Measurements from ENCODE around the gene PLTP. TPM values are rescaled to one million over a fixed set of nuclear protein-coding genes. Genes with fewer than 3 reads are reported as not detected.

PLTP gene
- total and polyA plus RNA-seq, 2 experiments from 2014 or later = 108 to 160 TPM

DNA sequence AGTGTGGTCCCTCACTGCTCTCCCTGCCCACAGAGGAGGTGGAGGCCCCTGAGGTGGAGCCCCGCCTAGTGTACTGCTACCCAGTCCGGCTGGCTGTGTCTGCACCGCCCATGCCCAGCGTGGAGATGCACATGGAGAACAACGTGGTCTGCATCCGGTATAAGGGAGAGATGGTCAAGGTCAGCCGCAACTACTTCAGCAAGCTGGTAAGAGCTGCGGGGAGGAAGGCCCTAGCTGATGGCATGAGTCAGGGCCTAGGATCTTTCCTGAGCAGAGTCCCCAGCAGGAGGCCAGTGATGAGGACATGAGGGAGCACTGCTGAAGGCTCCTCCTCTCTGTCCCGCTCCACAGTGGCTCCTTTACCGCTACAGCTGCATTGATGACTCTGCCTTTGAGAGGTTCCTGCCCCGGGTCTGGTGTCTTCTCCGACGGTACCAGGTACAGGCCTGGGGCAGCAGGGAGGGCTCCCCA is 33.8 kb upstream of the PLTP start:
- Mint-ChIP-seq H3K4me1 (no peaks in the 10 kb centered on the region), H3K27me3 (ENCODE audit: insufficient read depth, low read depth, poor library complexity) (peaks cover under 1% of the 10 kb centered on the region), H3K9me3 (no peaks in the 10 kb centered on the region), H3K4me3 (no peak overlapping the region), H3K27ac (no peak overlapping the region), H3K36me3 (ENCODE audit: low read depth) (peaks cover 52% of the 10 kb centered on the region)
- H3K27ac ChIP-seq (ENCODE audit: low read depth) = no peak overlapping the region
- H3F3A ChIP-seq (replicated peaks; ENCODE audit: low read depth) = peaks cover 4% of the 10 kb centered on the region; the same call in 1 of the 2 replicates
- H3K4me2 ChIP-seq = no peak overlapping the region
- H3K9me2 ChIP-seq (ENCODE audit: insufficient read depth) = no peaks in the 10 kb centered on the region
- no peaks in the 10 kb centered on the region for H3K79me2 ChIP-seq (replicated peaks; ENCODE audit: insufficient read depth)
- no peak overlapping the region for H2AFZ ChIP-seq
- H3K4me1 ChIP-seq (ENCODE audit: insufficient read depth) = no peaks in the 10 kb centered on the region
- no peak overlapping the region for H3K4me3 ChIP-seq
- DNase-seq (ENCODE audit: low spot score) (no peak), ATAC-seq (no peak)
- no peaks in the 10 kb centered on the region; the same call in 1 of the 2 replicates for H4K20me1 ChIP-seq (replicated peaks; ENCODE audit: insufficient read depth)
- peaks cover 20% of the 10 kb centered on the region for H3K36me3 ChIP-seq (ENCODE audit: insufficient read depth)
- H3K27me3 ChIP-seq (ENCODE audit: insufficient read depth) = no peaks in the 10 kb centered on the region
- TF ChIP-seq ZNF331 (CRISPR knock-in tag; IDR thresholded peaks at IDR 0.05; ENCODE audit: low read depth) (no peak), CREB1 (CRISPR knock-in tag; IDR thresholded peaks at IDR 0.05; ENCODE audit: low read depth) (no peak), EZH2phosphoT487 (IDR thresholded peaks at IDR 0.05; ENCODE audit: unreplicated experiment) (no peak), STAT1 (IDR thresholded peaks at IDR 0.05; ENCODE audit: unreplicated experiment) (no peak), ZNF114 (CRISPR knock-in tag; IDR thresholded peaks at IDR 0.05) (no peak), NANOG (IDR thresholded peaks at IDR 0.05; ENCODE audit: borderline replicate concordance) (no peak)
- TF ChIP-seq, protein P1, sequence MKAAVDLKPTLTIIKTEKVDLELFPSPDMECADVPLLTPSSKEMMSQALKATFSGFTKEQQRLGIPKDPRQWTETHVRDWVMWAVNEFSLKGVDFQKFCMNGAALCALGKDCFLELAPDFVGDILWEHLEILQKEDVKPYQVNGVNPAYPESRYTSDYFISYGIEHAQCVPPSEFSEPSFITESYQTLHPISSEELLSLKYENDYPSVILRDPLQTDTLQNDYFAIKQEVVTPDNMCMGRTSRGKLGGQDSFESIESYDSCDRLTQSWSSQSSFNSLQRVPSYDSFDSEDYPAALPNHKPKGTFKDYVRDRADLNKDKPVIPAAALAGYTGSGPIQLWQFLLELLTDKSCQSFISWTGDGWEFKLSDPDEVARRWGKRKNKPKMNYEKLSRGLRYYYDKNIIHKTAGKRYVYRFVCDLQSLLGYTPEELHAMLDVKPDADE (IDR thresholded peaks at IDR 0.05) = no peak
- TF ChIP-seq, protein P2, sequence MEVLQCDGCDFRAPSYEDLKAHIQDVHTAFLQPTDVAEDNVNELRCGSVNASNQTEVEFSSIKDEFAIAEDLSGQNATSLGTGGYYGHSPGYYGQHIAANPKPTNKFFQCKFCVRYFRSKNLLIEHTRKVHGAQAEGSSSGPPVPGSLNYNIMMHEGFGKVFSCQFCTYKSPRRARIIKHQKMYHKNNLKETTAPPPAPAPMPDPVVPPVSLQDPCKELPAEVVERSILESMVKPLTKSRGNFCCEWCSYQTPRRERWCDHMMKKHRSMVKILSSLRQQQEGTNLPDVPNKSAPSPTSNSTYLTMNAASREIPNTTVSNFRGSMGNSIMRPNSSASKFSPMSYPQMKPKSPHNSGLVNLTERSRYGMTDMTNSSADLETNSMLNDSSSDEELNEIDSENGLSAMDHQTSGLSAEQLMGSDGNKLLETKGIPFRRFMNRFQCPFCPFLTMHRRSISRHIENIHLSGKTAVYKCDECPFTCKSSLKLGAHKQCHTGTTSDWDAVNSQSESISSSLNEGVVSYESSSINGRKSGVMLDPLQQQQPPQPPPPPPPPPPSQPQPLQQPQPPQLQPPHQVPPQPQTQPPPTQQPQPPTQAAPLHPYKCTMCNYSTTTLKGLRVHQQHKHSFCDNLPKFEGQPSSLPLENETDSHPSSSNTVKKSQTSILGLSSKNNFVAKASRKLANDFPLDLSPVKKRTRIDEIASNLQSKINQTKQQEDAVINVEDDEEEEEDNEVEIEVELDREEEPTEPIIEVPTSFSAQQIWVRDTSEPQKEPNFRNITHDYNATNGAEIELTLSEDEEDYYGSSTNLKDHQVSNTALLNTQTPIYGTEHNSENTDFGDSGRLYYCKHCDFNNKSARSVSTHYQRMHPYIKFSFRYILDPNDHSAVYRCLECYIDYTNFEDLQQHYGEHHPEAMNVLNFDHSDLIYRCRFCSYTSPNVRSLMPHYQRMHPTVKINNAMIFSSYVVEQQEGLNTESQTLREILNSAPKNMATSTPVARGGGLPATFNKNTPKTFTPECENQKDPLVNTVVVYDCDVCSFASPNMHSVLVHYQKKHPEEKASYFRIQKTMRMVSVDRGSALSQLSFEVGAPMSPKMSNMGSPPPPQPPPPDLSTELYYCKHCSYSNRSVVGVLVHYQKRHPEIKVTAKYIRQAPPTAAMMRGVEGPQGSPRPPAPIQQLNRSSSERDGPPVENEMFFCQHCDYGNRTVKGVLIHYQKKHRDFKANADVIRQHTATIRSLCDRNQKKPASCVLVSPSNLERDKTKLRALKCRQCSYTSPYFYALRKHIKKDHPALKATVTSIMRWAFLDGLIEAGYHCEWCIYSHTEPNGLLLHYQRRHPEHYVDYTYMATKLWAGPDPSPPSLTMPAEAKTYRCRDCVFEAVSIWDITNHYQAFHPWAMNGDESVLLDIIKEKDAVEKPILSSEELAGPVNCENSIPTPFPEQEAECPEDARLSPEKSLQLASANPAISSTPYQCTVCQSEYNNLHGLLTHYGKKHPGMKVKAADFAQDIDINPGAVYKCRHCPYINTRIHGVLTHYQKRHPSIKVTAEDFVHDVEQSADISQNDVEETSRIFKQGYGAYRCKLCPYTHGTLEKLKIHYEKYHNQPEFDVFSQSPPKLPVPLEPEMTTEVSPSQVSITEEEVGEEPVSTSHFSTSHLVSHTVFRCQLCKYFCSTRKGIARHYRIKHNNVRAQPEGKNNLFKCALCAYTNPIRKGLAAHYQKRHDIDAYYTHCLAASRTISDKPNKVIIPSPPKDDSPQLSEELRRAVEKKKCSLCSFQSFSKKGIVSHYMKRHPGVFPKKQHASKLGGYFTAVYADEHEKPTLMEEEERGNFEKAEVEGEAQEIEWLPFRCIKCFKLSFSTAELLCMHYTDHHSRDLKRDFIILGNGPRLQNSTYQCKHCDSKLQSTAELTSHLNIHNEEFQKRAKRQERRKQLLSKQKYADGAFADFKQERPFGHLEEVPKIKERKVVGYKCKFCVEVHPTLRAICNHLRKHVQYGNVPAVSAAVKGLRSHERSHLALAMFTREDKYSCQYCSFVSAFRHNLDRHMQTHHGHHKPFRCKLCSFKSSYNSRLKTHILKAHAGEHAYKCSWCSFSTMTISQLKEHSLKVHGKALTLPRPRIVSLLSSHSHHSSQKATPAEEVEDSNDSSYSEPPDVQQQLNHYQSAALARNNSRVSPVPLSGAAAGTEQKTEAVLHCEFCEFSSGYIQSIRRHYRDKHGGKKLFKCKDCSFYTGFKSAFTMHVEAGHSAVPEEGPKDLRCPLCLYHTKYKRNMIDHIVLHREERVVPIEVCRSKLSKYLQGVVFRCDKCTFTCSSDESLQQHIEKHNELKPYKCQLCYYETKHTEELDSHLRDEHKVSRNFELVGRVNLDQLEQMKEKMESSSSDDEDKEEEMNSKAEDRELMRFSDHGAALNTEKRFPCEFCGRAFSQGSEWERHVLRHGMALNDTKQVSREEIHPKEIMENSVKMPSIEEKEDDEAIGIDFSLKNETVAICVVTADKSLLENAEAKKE (CRISPR knock-in tag; IDR thresholded peaks at IDR 0.05) = no peak
- TF ChIP-seq, protein P3, sequence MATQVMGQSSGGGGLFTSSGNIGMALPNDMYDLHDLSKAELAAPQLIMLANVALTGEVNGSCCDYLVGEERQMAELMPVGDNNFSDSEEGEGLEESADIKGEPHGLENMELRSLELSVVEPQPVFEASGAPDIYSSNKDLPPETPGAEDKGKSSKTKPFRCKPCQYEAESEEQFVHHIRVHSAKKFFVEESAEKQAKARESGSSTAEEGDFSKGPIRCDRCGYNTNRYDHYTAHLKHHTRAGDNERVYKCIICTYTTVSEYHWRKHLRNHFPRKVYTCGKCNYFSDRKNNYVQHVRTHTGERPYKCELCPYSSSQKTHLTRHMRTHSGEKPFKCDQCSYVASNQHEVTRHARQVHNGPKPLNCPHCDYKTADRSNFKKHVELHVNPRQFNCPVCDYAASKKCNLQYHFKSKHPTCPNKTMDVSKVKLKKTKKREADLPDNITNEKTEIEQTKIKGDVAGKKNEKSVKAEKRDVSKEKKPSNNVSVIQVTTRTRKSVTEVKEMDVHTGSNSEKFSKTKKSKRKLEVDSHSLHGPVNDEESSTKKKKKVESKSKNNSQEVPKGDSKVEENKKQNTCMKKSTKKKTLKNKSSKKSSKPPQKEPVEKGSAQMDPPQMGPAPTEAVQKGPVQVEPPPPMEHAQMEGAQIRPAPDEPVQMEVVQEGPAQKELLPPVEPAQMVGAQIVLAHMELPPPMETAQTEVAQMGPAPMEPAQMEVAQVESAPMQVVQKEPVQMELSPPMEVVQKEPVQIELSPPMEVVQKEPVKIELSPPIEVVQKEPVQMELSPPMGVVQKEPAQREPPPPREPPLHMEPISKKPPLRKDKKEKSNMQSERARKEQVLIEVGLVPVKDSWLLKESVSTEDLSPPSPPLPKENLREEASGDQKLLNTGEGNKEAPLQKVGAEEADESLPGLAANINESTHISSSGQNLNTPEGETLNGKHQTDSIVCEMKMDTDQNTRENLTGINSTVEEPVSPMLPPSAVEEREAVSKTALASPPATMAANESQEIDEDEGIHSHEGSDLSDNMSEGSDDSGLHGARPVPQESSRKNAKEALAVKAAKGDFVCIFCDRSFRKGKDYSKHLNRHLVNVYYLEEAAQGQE (IDR thresholded peaks at IDR 0.05; ENCODE audit: unreplicated experiment) = no peak
